ENCODE data around the gene RAB20.

Gene RAB20

GRCh38 chr13:110563463-110563774, 1.9 kb upstream of the RAB20 start:
- peak overlapping the region; percentile 86 to 87 for H3K4me3 ChIP-seq (ENCODE audit: low read depth in 1 of 2, low read length in 2 of 2)

GRCh38 chr13:110562696-110563462, 1.4 kb upstream of the RAB20 start:
- Histone ChIP-seq H3K27me3 (ENCODE audit: control insufficient read depth in 1 of 2, insufficient read depth in 2 of 2, low read length in 2 of 2) (no peaks in the 10 kb centered on the region), H3K4me3 (ENCODE audit: low read depth in 1 of 2, low read length in 2 of 2) (peak overlapping the region; percentile 86 to 87), H3K36me3 (ENCODE audit: control insufficient read depth in 1 of 2, insufficient read depth in 2 of 2, low read length in 2 of 2) (no peaks in the 10 kb centered on the region), H3K9me3 (ENCODE audit: control insufficient read depth in 1 of 2, low read length in 2 of 2) (no peaks in the 10 kb centered on the region), H3K27ac (ENCODE audit: low read depth, low read length) (no peak overlapping the region), H3K4me1 (ENCODE audit: control insufficient read depth in 1 of 2, insufficient read depth in 2 of 2, low read length in 2 of 2) (peaks cover 19 to 34% of the 10 kb centered on the region in 2 donors), H3K9ac (ENCODE audit: low read depth in 1 of 2, low read length in 2 of 2) (peak overlapping the region; percentile 76 to 91)

More at GRCh38 chr13:110563463-110563774, 1.9 kb upstream of the RAB20 start:
- Histone ChIP-seq H3K9me3 (ENCODE audit: control insufficient read depth in 1 of 2, low read length in 2 of 2) (no peaks in the 10 kb centered on the region), H3K36me3 (ENCODE audit: control insufficient read depth in 1 of 2, insufficient read depth in 2 of 2, low read length in 2 of 2) (no peaks in the 10 kb centered on the region), H3K9ac (ENCODE audit: low read depth in 1 of 2, low read length in 2 of 2) (peak overlapping the region; percentile 76 to 91), H3K27ac (ENCODE audit: low read depth, low read length) (no peak overlapping the region), H3K27me3 (ENCODE audit: control insufficient read depth in 1 of 2, insufficient read depth in 2 of 2, low read length in 2 of 2) (no peaks in the 10 kb centered on the region), H3K4me1 (ENCODE audit: control insufficient read depth in 1 of 2, insufficient read depth in 2 of 2, low read length in 2 of 2) (peaks cover 19 to 34% of the 10 kb centered on the region in 2 donors)

- Histone ChIP-seq H3K27me3 (ENCODE audit: control insufficient read depth in 1 of 2, insufficient read depth in 2 of 2, low read length in 2 of 2) (no peaks in the 10 kb centered on the region), H3K4me3 (ENCODE audit: low read depth in 1 of 2, low read length in 2 of 2) (peak overlapping the region; percentile 86 to 87), H3K36me3 (ENCODE audit: control insufficient read depth in 1 of 2, insufficient read depth in 2 of 2, low read length in 2 of 2) (peaks cover 0 to 6% of the 10 kb centered on the region in 2 donors), H3K27ac (ENCODE audit: low read depth, low read length) (peak overlapping the region; percentile 82), H3K9me3 (ENCODE audit: control insufficient read depth in 1 of 2, low read length in 2 of 2) (no peaks in the 10 kb centered on the region), H3K4me1 (ENCODE audit: control insufficient read depth in 1 of 2, insufficient read depth in 2 of 2, low read length in 2 of 2) (peaks cover 20 to 34% of the 10 kb centered on the region in 2 donors), H3K9ac (ENCODE audit: low read depth in 1 of 2, low read length in 2 of 2) (peak overlapping the region; percentile 76 to 91)
These were observed 595 bp upstream of the RAB20 start for GRCh38 chr13:110562036-110562597.

GRCh38 chr13:110560601-110561343, 750 bp downstream of the RAB20 start:
- Histone ChIP-seq H3K27me3 (ENCODE audit: control insufficient read depth in 1 of 2, insufficient read depth in 2 of 2, low read length in 2 of 2) (no peaks in the 10 kb centered on the region), H3K9me3 (ENCODE audit: control insufficient read depth in 1 of 2, low read length in 2 of 2) (no peaks in the 10 kb centered on the region), H3K36me3 (ENCODE audit: control insufficient read depth in 1 of 2, insufficient read depth in 2 of 2, low read length in 2 of 2) (peaks cover 0 to 10% of the 10 kb centered on the region in 2 donors), H3K4me3 (ENCODE audit: low read depth in 1 of 2, low read length in 2 of 2) (peak overlapping the region; percentile 91 to 92), H3K4me1 (ENCODE audit: control insufficient read depth in 1 of 2, insufficient read depth in 2 of 2, low read length in 2 of 2) (peaks cover 27 to 39% of the 10 kb centered on the region in 2 donors), H3K27ac (ENCODE audit: low read depth, low read length) (peak overlapping the region; percentile 87), H3K9ac (ENCODE audit: low read depth in 1 of 2, low read length in 2 of 2) (peak overlapping the region; percentile 68 to 94)

GRCh38 chr13:110559986-110560385, 1.5 kb downstream of the RAB20 start:
- Histone ChIP-seq H3K27me3 (ENCODE audit: control insufficient read depth in 1 of 2, insufficient read depth in 2 of 2, low read length in 2 of 2) (no peaks in the 10 kb centered on the region), H3K36me3 (ENCODE audit: control insufficient read depth in 1 of 2, insufficient read depth in 2 of 2, low read length in 2 of 2) (peaks cover 0 to 12% of the 10 kb centered on the region in 2 donors), H3K4me1 (ENCODE audit: control insufficient read depth in 1 of 2, insufficient read depth in 2 of 2, low read length in 2 of 2) (peaks cover 29 to 42% of the 10 kb centered on the region in 2 donors), H3K9ac (ENCODE audit: low read depth in 1 of 2, low read length in 2 of 2) (peak overlapping the region; percentile 68 to 94), H3K27ac (ENCODE audit: low read depth, low read length) (peak overlapping the region; percentile 58), H3K4me3 (ENCODE audit: low read depth in 1 of 2, low read length in 2 of 2) (peak overlapping the region; percentile 91 to 92), H3K9me3 (ENCODE audit: control insufficient read depth in 1 of 2, low read length in 2 of 2) (no peaks in the 10 kb centered on the region)

- Histone ChIP-seq H3K9me3 (ENCODE audit: control insufficient read depth in 1 of 2, low read length in 2 of 2) (no peaks in the 10 kb centered on the region), H3K27me3 (ENCODE audit: control insufficient read depth in 1 of 2, insufficient read depth in 2 of 2, low read length in 2 of 2) (no peaks in the 10 kb centered on the region), H3K9ac (ENCODE audit: low read depth in 1 of 2, low read length in 2 of 2) (peak overlapping the region; percentile 68 to 94), H3K4me1 (ENCODE audit: control insufficient read depth in 1 of 2, insufficient read depth in 2 of 2, low read length in 2 of 2) (peaks cover 24 to 38% of the 10 kb centered on the region in 2 donors), H3K4me3 (ENCODE audit: low read depth in 1 of 2, low read length in 2 of 2) (peak overlapping the region; percentile 91 to 92), H3K36me3 (ENCODE audit: control insufficient read depth in 1 of 2, insufficient read depth in 2 of 2, low read length in 2 of 2) (peaks cover 0 to 12% of the 10 kb centered on the region in 2 donors), H3K27ac (ENCODE audit: low read depth, low read length) (peak overlapping the region; percentile 58)
These were observed 2.0 kb downstream of the RAB20 start for GRCh38 chr13:110559429-110559943.

GRCh38 chr13:110557610-110558305, 3.8 kb downstream of the RAB20 start:
- no peaks in the 10 kb centered on the region for H3K9me3 ChIP-seq (ENCODE audit: control insufficient read depth in 1 of 2, low read length in 2 of 2)
- no peak overlapping the region for H3K9ac ChIP-seq (ENCODE audit: low read depth in 1 of 2, low read length in 2 of 2)
- H3K27ac ChIP-seq (ENCODE audit: low read depth, low read length), result no peak overlapping the region
- H3K4me3 ChIP-seq (ENCODE audit: low read depth in 1 of 2, low read length in 2 of 2), result no peak overlapping the region
- no peaks in the 10 kb centered on the region for H3K27me3 ChIP-seq (ENCODE audit: control insufficient read depth in 1 of 2, insufficient read depth in 2 of 2, low read length in 2 of 2)
- H3K4me1 ChIP-seq (ENCODE audit: control insufficient read depth in 1 of 2, insufficient read depth in 2 of 2, low read length in 2 of 2), result peaks cover 15 to 27% of the 10 kb centered on the region in 2 donors
- peaks cover 0 to 16% of the 10 kb centered on the region in 2 donors for H3K36me3 ChIP-seq (ENCODE audit: control insufficient read depth in 1 of 2, insufficient read depth in 2 of 2, low read length in 2 of 2)

GRCh38 chr13:110557082-110557481, 4.4 kb downstream of the RAB20 start:
- no peak overlapping the region for H3K4me3 ChIP-seq (ENCODE audit: low read depth in 1 of 2, low read length in 2 of 2)
- peaks cover 0 to 16% of the 10 kb centered on the region in 2 donors for H3K36me3 ChIP-seq (ENCODE audit: control insufficient read depth in 1 of 2, insufficient read depth in 2 of 2, low read length in 2 of 2)
- no peaks in the 10 kb centered on the region for H3K27me3 ChIP-seq (ENCODE audit: control insufficient read depth in 1 of 2, insufficient read depth in 2 of 2, low read length in 2 of 2)
- no peak overlapping the region for H3K27ac ChIP-seq (ENCODE audit: low read depth, low read length)
- no peaks in the 10 kb centered on the region for H3K9me3 ChIP-seq (ENCODE audit: control insufficient read depth in 1 of 2, low read length in 2 of 2)
- H3K4me1 ChIP-seq (ENCODE audit: control insufficient read depth in 1 of 2, insufficient read depth in 2 of 2, low read length in 2 of 2), result peaks cover 15 to 25% of the 10 kb centered on the region in 2 donors
- no peak overlapping the region for H3K9ac ChIP-seq (ENCODE audit: low read depth in 1 of 2, low read length in 2 of 2)

- Histone ChIP-seq H3K36me3 (ENCODE audit: control insufficient read depth in 1 of 2, insufficient read depth in 2 of 2, low read length in 2 of 2) (peaks cover 3 to 16% of the 10 kb centered on the region in 2 donors), H3K4me1 (ENCODE audit: control insufficient read depth in 1 of 2, insufficient read depth in 2 of 2, low read length in 2 of 2) (peaks cover 22 to 28% of the 10 kb centered on the region in 2 donors), H3K27me3 (ENCODE audit: control insufficient read depth in 1 of 2, insufficient read depth in 2 of 2, low read length in 2 of 2) (no peaks in the 10 kb centered on the region), H3K4me3 (ENCODE audit: low read depth in 1 of 2, low read length in 2 of 2) (peak overlapping the region in 1 of 2 donors; percentile 30), H3K9me3 (ENCODE audit: control insufficient read depth in 1 of 2, low read length in 2 of 2) (no peaks in the 10 kb centered on the region), H3K9ac (ENCODE audit: low read depth in 1 of 2, low read length in 2 of 2) (peak overlapping the region in 1 of 2 donors; percentile 39), H3K27ac (ENCODE audit: low read depth, low read length) (no peak overlapping the region)
These were observed 5.3 kb downstream of the RAB20 start for GRCh38 chr13:110556224-110556606.
